Measurements from ENCODE around the gene NEMP2.

Gene NEMP2

GRCh38 chr2:190570871-190571270, 36.3 kb upstream of the NEMP2 start:
- TF ChIP-seq CTCF (IDR thresholded peaks at IDR 0.05; ENCODE audit: insufficient read depth, low read length) (no peak), GABPA (IDR thresholded peaks at IDR 0.05; ENCODE audit: low read depth) (no peak), SPI1 (IDR thresholded peaks at IDR 0.05; ENCODE audit: borderline replicate concordance, low read depth) (no peak), POLR2AphosphoS5 (IDR thresholded peaks at IDR 0.05; ENCODE audit: low read depth) (no peak)
- TF ChIP-seq, protein P1, sequence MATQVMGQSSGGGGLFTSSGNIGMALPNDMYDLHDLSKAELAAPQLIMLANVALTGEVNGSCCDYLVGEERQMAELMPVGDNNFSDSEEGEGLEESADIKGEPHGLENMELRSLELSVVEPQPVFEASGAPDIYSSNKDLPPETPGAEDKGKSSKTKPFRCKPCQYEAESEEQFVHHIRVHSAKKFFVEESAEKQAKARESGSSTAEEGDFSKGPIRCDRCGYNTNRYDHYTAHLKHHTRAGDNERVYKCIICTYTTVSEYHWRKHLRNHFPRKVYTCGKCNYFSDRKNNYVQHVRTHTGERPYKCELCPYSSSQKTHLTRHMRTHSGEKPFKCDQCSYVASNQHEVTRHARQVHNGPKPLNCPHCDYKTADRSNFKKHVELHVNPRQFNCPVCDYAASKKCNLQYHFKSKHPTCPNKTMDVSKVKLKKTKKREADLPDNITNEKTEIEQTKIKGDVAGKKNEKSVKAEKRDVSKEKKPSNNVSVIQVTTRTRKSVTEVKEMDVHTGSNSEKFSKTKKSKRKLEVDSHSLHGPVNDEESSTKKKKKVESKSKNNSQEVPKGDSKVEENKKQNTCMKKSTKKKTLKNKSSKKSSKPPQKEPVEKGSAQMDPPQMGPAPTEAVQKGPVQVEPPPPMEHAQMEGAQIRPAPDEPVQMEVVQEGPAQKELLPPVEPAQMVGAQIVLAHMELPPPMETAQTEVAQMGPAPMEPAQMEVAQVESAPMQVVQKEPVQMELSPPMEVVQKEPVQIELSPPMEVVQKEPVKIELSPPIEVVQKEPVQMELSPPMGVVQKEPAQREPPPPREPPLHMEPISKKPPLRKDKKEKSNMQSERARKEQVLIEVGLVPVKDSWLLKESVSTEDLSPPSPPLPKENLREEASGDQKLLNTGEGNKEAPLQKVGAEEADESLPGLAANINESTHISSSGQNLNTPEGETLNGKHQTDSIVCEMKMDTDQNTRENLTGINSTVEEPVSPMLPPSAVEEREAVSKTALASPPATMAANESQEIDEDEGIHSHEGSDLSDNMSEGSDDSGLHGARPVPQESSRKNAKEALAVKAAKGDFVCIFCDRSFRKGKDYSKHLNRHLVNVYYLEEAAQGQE (IDR thresholded peaks at IDR 0.05; ENCODE audit: insufficient replicate concordance, low read depth) = no peak
- no peak for DNase-seq (ENCODE audit: low read depth in 1 of 2, low spot score in 1 of 2)
- Histone ChIP-seq H3K4me3 (replicated peaks; ENCODE audit: insufficient read depth, low read length) (no peak overlapping the region), H3K27ac (replicated peaks) (no peak overlapping the region), H3K27me3 (ENCODE audit: insufficient read depth, poor library complexity, severe bottlenecking) (no peaks in the 10 kb centered on the region)

- TF ChIP-seq, protein P1 (IDR thresholded peaks at IDR 0.05; ENCODE audit: insufficient replicate concordance, low read depth) = no peak
- TF ChIP-seq POLR2AphosphoS5 (IDR thresholded peaks at IDR 0.05; ENCODE audit: low read depth) (no peak), CTCF (IDR thresholded peaks at IDR 0.05; ENCODE audit: insufficient read depth, low read length) (no peak), SPI1 (IDR thresholded peaks at IDR 0.05; ENCODE audit: borderline replicate concordance, low read depth) (no peak), GABPA (IDR thresholded peaks at IDR 0.05; ENCODE audit: low read depth) (no peak)
- no peak for DNase-seq (ENCODE audit: low read depth in 1 of 2, low spot score in 1 of 2)
- no peak overlapping the region for H3K27ac ChIP-seq (replicated peaks)
These were observed 35.7 kb upstream of the NEMP2 start for GRCh38 chr2:190569994-190570755.

GRCh38 chr2:190564838-190565237, 30.3 kb upstream of the NEMP2 start:
- Histone ChIP-seq H3K4me3 (replicated peaks; ENCODE audit: insufficient read depth, low read length) (no peak overlapping the region), H3K27ac (replicated peaks) (no peak overlapping the region), H3K27me3 (ENCODE audit: insufficient read depth, poor library complexity, severe bottlenecking) (no peaks in the 10 kb centered on the region)
- TF ChIP-seq, protein P1 (IDR thresholded peaks at IDR 0.05; ENCODE audit: insufficient replicate concordance, low read depth) = no peak
- TF ChIP-seq GABPA (IDR thresholded peaks at IDR 0.05; ENCODE audit: low read depth) (no peak), POLR2AphosphoS5 (IDR thresholded peaks at IDR 0.05; ENCODE audit: low read depth) (no peak), CTCF (IDR thresholded peaks at IDR 0.05; ENCODE audit: insufficient read depth, low read length) (no peak), SPI1 (IDR thresholded peaks at IDR 0.05; ENCODE audit: borderline replicate concordance, low read depth) (no peak)
- DNase-seq (ENCODE audit: low read depth in 1 of 2, low spot score in 1 of 2) = no peak

More at GRCh38 chr2:190569994-190570755, 35.7 kb upstream of the NEMP2 start:
- Histone ChIP-seq H3K27me3 (ENCODE audit: insufficient read depth, poor library complexity, severe bottlenecking) (no peaks in the 10 kb centered on the region), H3K4me3 (replicated peaks; ENCODE audit: insufficient read depth, low read length) (no peak overlapping the region)

All from HL-60 (cell line).